Activated CD8-positive, alpha-beta memory T cell treated with anti-CD3 and anti-CD28 coated beads, Interleukin-2, amount 50 U/mL, for 48 hours (primary cell): Measurements from ENCODE around the gene PYM1.
"Not testable (repeated sequence)": the region's sequence is repeated elsewhere in the genome, so short reads cannot be mapped to it uniquely, and the experiment has no call there.

Experiments
- DNase-seq: peaks from one replicate; pipeline ENCODE4 v3.0.0-alpha.2; 2020

The PYM1 gene

GRCh38 chr12:55908726-55909512, 18.8 kb downstream of the PYM1 start:
- DNase-seq = no peak

GRCh38 chr12:55906056-55906455, 21.6 kb downstream of the PYM1 start:
- no peak for DNase-seq

- DNase-seq = peak; percentile 44
Observed at GRCh38 chr12:55901881-55902490, 25.7 kb downstream of the PYM1 start.

DNA sequence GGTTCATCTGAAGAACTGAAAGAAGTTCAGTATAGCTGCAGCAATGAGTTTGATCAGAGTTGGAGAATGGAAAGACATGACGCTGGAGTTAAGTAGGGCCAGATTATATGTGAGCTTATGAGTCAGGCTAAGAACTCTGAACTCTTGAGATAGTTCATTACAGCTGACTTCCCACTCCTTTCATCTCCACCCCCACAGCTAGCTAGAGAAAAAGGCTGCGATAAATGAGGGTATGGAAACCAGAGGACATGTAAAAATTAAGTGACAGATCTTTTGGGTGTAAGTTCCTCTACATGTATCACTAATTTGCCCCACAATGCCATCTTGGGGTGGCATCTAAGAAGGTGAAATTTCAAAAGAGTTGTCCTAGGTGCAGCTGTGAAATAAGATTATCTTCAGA, 28.6 kb downstream of the PYM1 start:
- peak; percentile 50 for DNase-seq

DNA sequence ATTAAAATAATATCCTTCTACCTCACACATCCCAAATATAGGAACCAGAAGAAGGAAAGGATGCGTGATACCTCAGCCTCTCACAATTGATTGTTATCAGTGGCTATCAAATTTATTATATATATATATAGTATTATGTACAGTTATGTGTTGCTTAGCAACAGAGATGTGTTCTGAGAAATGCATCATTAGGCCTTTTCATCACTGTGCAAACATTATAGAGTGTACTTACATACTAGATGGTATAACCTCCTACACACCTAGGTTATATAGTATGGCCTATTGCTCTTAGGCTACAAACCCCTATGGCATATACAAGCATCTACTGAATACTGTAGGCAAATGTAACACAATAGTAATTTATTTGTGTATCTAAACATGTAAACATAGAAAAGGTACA, 34.0 kb downstream of the PYM1 start:
- no peak for DNase-seq

DNA sequence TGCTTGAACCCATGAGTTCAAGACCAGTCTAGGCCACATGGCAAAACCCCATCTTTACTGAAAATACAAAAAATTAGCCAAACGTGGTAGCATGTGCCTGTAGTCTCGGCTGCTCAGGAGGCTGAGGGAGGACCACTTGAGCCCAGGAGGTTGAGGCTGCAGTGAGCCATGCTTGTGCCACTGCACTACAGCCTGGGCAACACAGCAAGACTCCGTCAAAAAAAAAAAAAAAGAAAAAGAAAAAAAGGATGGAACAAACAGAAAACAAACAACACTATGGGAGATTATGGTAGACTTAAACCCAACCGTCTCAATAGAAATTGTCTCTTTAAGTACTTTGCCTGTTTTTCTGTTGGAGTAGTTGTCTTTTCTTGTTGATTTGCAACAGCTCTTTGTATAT, 36.4 kb downstream of the PYM1 start:
- no peak for DNase-seq

- DNase-seq = no peak
Observed at GRCh38 chr12:55885113-55885512, 42.6 kb downstream of the PYM1 start.

DNA sequence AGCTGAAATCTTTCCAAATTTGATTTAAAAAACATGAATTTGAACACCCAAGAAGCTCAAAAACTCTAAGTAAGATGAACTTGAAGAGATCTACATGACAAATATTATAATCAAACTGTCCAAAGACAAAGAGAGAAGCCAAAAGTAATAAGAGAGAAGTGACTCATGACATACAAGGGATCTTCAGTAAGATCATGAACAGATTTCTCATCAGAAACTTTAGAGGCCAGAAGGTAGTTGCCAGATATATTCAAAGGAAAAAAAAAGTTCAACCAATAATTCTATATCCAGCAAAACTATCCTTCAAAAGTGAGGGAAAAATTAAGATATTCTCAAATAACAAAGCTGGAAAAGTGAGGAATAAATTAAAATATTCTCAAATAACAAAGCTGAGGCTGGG, 49.9 kb downstream of the PYM1 start:
- DNase-seq = no peak

DNA sequence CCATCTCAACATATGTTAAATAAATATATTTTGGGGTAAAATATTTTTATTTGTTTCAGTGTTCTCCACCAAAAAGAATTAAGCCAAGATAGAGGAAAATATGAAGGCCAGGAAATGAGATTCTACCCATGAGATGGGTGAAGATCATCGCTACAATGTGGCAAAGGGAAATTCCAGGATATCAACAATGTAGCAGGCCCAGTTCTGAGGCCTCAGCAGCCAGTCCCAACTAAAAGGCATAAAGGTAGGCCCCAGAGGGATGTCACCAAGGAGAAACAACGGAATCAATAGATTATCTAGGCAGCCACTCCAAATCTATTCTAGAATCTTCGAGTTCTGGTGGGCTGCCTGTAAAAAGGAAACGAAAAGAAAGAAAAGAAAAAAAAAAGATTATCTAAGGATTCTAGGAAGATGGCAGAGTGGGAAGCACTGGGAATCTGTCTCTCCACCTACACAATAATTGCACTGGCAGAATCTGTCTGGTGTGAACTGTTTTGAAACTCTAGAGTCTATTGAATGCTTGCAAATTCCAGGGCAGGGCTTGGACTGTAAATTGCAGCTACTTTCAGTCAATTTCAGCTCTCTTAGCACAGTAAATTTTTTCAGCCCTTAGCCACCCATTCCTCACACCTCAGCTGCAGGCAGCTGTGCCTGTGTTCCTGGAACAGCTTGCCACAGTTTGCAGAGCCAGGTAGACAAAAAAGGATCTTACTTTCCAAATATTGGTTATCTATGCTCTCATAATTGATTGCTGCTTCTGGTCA, 51.8 kb downstream of the PYM1 start:
- no peak for DNase-seq

DNA sequence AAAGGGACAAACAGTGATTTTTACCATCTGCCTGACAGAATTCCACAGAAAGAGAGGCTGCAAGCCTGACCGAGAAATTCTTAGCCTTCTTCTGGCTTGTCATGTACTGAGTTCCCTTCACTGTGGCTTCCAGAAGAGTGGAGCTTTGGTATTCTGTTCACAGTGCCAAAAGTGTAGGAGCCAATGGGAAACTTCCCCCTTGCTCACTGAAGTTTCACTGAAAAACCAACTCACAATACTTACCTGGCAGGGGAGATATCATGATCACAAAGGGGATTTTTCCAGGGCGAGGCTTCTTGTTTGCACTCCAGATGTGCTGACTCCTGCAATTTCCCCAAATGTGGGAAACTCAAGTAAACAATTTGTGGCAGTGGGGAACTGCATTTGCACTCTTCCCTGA, 53.3 kb downstream of the PYM1 start:
- no peak for DNase-seq

GRCh38 chr12:55866454-55867004, 61.2 kb downstream of the PYM1 start:
- not testable (repeated sequence) for DNase-seq

- no peak for DNase-seq
Observed at GRCh38 chr12:55865327-55865726, 62.4 kb downstream of the PYM1 start.

DNA sequence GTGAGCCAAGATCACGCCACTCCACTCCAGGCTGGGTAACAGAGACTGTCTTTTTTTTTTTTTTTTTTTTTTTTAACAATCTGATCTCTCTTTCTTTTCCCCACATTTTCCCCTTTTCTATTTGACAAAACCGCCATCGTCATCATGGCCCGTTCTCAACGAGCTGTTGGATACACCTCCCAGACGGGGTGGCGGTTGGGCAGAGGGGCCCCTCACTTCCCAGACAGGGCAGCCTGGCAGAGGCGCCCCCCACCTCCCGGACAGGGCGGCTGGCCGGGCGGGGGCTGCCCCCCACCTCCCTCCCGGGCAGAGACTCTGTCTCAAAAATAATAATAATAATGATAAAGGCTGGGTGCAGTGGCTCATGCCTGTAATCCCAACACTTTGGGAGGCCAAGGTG, 64.8 kb downstream of the PYM1 start:
- not testable (repeated sequence) for DNase-seq

DNA sequence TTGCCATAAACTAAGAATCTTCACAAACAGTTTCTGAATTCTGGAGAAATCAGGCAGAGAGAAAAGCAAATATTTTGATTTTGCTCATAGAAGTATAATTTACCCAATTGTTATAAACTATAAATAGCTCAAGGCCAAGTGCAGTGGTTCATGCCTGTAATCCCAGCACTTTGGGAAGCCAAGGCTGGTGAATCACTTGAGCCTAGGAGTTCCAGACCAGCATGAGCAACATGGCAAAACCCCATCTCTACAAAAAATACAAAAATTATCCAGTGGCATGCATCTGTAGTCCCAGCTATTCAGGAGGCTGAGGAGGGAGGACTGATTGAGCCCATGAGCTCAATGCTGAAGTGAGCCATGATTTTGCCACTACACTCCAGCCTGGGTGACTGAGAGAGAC, 65.4 kb downstream of the PYM1 start:
- no peak for DNase-seq

DNA sequence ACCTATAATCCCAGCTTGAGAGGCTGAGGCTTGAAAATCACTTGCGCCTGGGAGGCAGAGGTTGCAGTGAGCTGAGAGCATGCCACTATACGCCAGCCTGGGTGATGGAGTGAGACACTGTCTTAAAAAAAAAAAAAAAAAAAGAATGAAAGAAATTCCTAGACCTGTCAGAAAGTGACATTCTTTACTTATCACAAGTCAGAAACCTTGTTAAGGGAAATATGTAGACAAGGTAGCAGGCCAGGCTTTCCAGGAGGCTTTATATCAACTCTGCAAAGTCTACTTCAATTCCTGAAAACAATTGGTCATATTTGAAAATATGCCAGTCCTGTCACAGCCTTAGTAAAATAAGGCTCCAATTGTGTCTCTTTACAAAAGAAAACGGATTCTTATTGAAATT, 65.8 kb downstream of the PYM1 start:
- no peak for DNase-seq

- DNase-seq = no peak
Observed at GRCh38 chr12:55861396-55861795, 66.3 kb downstream of the PYM1 start.

GRCh38 chr12:55852740-55853139, 75.0 kb downstream of the PYM1 start:
- DNase-seq = no peak
